OCI-LY7 (cell line): ENCODE measurements around the gene MTOR. TPM values are rescaled to one million over a fixed set of nuclear protein-coding genes. Genes with fewer than 3 reads are reported as not detected.

ENCODE experiments used
- BruUV-seq: library from RNA; stranded (reverse); fragments of 400-500 nt; replicated peaks from 2 replicates; lab custom pipeline; 2021; lab: Mats Ljungman, UMichigan
- CTCF ChIA-PET: fragments of 300-600 bp; sonication (Branson Sonifier 250); formaldehyde crosslinking; loops from one replicate; lab custom pipeline; 2022; ENCODE audit warnings: antibody characterized with exemption; ENCODE audit not compliant: unreplicated experiment; lab: Charles Lee
- POLR2A ChIA-PET: fragments of 300-600 bp; sonication (Branson Sonifier 250); formaldehyde crosslinking; loops from one replicate; lab custom pipeline; 2022; ENCODE audit warnings: antibody characterized with exemption; lab: Charles Lee
- DNase-seq: peaks from one replicate; pipeline ENCODE4 v3.0.0-alpha.2; 2015; ENCODE audit warnings: low spot score
- H2AFZ ChIP-seq: fragments of 200-600 bp; sonication (generic), shearing (Covaris generic); 2 replicates; pipeline ENCODE4 v1.6.1; 2014; ENCODE audit warnings: mild to moderate bottlenecking, antibody characterized with exemption, low read length, moderate library complexity
- H3K27ac ChIP-seq: fragments of 200-600 bp; sonication (generic); 2 replicates; pipeline ENCODE4 v1.5.1; 2014; ENCODE audit warnings: mixed run types, low read depth, mild to moderate bottlenecking, moderate library complexity, low read length, inconsistent platforms; ENCODE audit not compliant: poor library complexity, severe bottlenecking
- H3K36me3 ChIP-seq: fragments of 200-600 bp; sonication (generic); 2 replicates; pipeline ENCODE4 v1.6.1; 2014; ENCODE audit warnings: mild to moderate bottlenecking, antibody characterized with exemption, low read length, moderate library complexity, mixed read lengths; ENCODE audit not compliant: insufficient read depth
- H3K4me1 ChIP-seq: fragments of 200-600 bp; sonication (generic); 2 replicates; pipeline ENCODE4 v1.5.1; 2014; ENCODE audit warnings: mild to moderate bottlenecking, low read length; ENCODE audit not compliant: insufficient read depth, poor library complexity, severe bottlenecking
- H3K4me2 ChIP-seq: fragments of 200-600 bp; sonication (generic); 2 replicates; pipeline ENCODE4 v1.6.1; 2014; ENCODE audit warnings: mild to moderate bottlenecking, low read length
- H3K4me3 ChIP-seq: fragments of 200-600 bp; sonication (generic); 2 replicates; pipeline ENCODE4 v1.5.1; 2014; ENCODE audit warnings: mild to moderate bottlenecking, low read depth, low read length; ENCODE audit not compliant: poor library complexity, severe bottlenecking
- H3K79me2 ChIP-seq: fragments of 200-600 bp; sonication (generic); 2 replicates; pipeline ENCODE4 v1.6.1; 2016; ENCODE audit warnings: low read depth, mild to moderate bottlenecking, low read length, moderate library complexity, mixed read lengths; ENCODE audit not compliant: insufficient read depth
- H3K9me2 ChIP-seq: fragments of 200-600 bp; sonication (generic); 2 replicates; pipeline ENCODE4 v1.6.1; 2016; ENCODE audit warnings: mild to moderate bottlenecking, low read length, mixed read lengths; ENCODE audit not compliant: insufficient read depth
- H3K9me3 ChIP-seq: fragments of 200-600 bp; sonication (generic); 2 replicates; pipeline ENCODE4 v1.6.1; 2014; ENCODE audit warnings: mild to moderate bottlenecking, mixed run types, low read length, mixed read lengths
- H4K20me1 ChIP-seq: fragments of 200-600 bp; sonication (generic); 2 replicates; pipeline ENCODE4 v1.6.1; 2014; ENCODE audit warnings: mild to moderate bottlenecking, antibody characterized with exemption, low read length, moderate library complexity, mixed read lengths; ENCODE audit not compliant: insufficient read depth
- CTCF ChIP-seq: fragments of 200-600 bp; sonication (generic); conservative IDR thresholded peaks from 2 replicates; pipeline ENCODE4 v1.5.1; 2014; ENCODE audit warnings: mild to moderate bottlenecking, antibody characterized with exemption, low read length, moderate library complexity, mixed read lengths
- EZH2phosphoT487 ChIP-seq: fragments of 200-600 bp; sonication (generic); IDR thresholded peaks from 2 replicates; pipeline ENCODE4 v1.6.1; 2018; ENCODE audit warnings: low read depth, borderline replicate concordance, mild to moderate bottlenecking, mixed run types, antibody characterized with exemption, low read length, moderate library complexity, mixed read lengths
- intact Hi-C: fragments of 100-400 bp; cut with micrococcal nuclease; formaldehyde crosslinking; loops from one replicate; pipeline ENCODE4 v1.10.0; 2022; ENCODE audit not compliant: unreplicated experiment
- total RNA-seq, 2 experiments: library from RNA; depleted of rRNA in 1 of 2; stranded (reverse); fragments of >200 nt in 1 of 2; shearing (Covaris generic) in 1 of 2; gene quantifications; 2 replicates each; pipeline ENCODE4 v1.2.3, GENCODE V29; 2014 to 2022

The MTOR gene
- total RNA-seq, 2 experiments from 2014 or later: 41.1 to 58.6 TPM

DNA sequence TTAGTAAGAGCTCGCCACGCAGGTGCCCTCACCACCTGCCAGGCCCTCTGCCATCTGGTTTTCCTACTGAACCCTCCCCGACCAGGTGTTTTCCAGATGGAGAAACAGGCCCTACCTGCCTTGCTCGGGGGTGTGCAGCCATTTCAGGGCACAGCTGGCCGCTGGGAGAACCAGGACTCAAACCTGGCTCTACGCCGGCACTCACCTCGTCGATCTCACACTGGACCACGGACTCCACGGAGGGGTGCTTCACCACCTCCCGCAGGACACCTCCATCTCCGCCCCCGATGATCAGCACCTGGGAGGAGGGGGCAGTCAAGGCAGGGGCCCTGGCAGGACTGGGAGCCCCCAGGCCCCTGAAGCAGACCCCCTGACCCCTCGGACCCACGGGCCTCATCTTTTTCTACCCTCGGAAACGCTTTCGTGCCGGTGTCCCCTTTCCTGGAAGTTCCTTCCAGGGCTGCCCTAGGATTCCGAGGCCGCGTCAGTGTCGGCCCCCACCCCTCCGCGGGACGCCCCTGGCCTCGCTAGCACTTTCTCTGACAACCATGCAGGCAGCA, 203.7 kb downstream of the MTOR start:
- TF ChIP-seq CTCF (no peak), EZH2phosphoT487 (no peak)
- intact Hi-C loops: no loop called here
- Histone ChIP-seq H3K4me1 (peaks cover 39% of the 10 kb centered on the region), H2AFZ (no peak overlapping the region), H3K27ac (peak overlapping the region; percentile 50), H3K4me2 (peak overlapping the region; percentile 93), H3K4me3 (peak overlapping the region; percentile 90), H4K20me1 (0 out of 2 replicates have a peak, but pooled peaks cover 3% of the 10 kb centered on the region), H3K36me3 (peaks cover 65% of the 10 kb centered on the region), H3K9me3 (no peaks in the 10 kb centered on the region), H3K79me2 (peaks cover 53% of the 10 kb centered on the region), H3K9me2 (no peaks in the 10 kb centered on the region)
- BruUV-seq: no TSS peak
- POLR2A ChIA-PET: interaction anchor here (0.6 kb wide), 1 partner anchor 33 kb away, joined by 3 read pairs; no protein-coding TSS in a partner anchor
- DNase-seq: peak; percentile 48
- CTCF ChIA-PET: no interaction called here

DNA sequence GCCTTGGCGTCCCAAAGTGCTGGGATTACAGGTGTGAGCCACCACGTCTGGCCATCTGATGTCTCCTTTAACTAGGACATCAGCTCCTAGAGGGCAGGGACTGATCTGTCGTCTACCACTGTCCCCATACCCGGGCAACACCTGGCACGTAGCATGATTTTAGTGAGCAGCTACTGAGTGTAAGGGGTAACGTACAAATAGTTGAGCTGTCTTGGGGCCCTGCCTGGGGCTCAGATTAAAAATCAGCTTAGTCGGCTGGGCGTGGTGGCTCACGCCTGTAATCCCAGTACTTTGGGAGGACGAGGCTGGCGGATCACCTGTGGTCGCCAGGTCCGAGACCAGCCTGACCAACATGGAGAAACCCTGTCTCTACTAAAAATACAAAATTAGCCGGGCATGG, 204.3 kb downstream of the MTOR start:
- Histone ChIP-seq H3K4me1 (peaks cover 45% of the 10 kb centered on the region), H3K36me3 (peaks cover 62% of the 10 kb centered on the region), H3K79me2 (peaks cover 53% of the 10 kb centered on the region), H3K4me3 (peak overlapping the region; percentile 90), H3K9me2 (no peaks in the 10 kb centered on the region), H2AFZ (no peak overlapping the region), H4K20me1 (0 out of 2 replicates have a peak, but pooled peaks cover 3% of the 10 kb centered on the region), H3K4me2 (peak overlapping the region; percentile 93), H3K9me3 (no peaks in the 10 kb centered on the region), H3K27ac (no peak overlapping the region)
- ChIA-PET POLR2A (interaction anchor here (0.6 to 0.7 kb wide), 2 partner anchors 33 to 169 kb away, joined by 3 to 4 read pairs; no protein-coding TSS in a partner anchor), CTCF (no interaction called here)
- no peak for TF ChIP-seq CTCF
- TF ChIP-seq EZH2phosphoT487: no peak
- intact Hi-C loops: no loop called here
- no peak for DNase-seq
- no TSS peak for BruUV-seq

GRCh38 chr1:11057477-11057876, 204.9 kb downstream of the MTOR start:
- intact Hi-C loops: no loop called here
- no peak for DNase-seq
- Histone ChIP-seq H3K4me2 (peak overlapping the region; percentile 93), H2AFZ (no peak overlapping the region), H3K27ac (no peak overlapping the region), H3K79me2 (peaks cover 53% of the 10 kb centered on the region), H3K4me1 (peaks cover 51% of the 10 kb centered on the region), H3K9me3 (no peaks in the 10 kb centered on the region), H3K9me2 (no peaks in the 10 kb centered on the region), H4K20me1 (0 out of 2 replicates have a peak, but pooled peaks cover 3% of the 10 kb centered on the region), H3K36me3 (peaks cover 57% of the 10 kb centered on the region), H3K4me3 (no peak overlapping the region)
- no TSS peak for BruUV-seq
- ChIA-PET POLR2A (interaction anchor here (0.7 kb wide), 1 partner anchor 169 kb away, joined by 4 read pairs; no protein-coding TSS in a partner anchor), CTCF (no interaction called here)
- TF ChIP-seq CTCF: 0 out of 2 replicates have a peak, but pooled peaks have one; percentile 21
- no peak for TF ChIP-seq EZH2phosphoT487
